Measurements from ENCODE around the gene PHIP. TPM values are rescaled to one million over a fixed set of nuclear protein-coding genes. Genes with fewer than 3 reads are reported as not detected.

Gene PHIP
- total RNA-seq, 4 donors from 2014 or later, result 12.1 to 34.5 (median 20.7) TPM

DNA sequence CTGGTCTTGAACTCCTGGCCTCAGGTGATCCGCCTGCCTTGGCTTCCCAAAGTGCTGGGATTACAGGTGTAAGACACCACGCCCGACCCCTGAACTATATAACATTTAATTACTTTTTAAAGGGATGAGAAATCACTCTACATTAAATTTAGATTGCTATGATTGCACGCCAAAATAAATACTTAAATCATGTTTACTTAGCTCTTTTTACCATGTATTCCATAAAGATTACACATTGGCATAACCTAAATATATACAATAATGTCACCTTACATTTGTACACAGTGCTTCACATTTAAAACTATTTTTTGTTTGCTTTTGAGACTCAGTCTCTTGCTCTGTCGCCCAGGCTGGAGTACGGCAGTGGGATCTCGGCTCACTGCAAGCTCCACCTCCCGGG lies 124.3 kb downstream of the PHIP start:
- in situ Hi-C loops (cut with MboI; ENCODE audit: low pct_ligation_motif_present in 1 of 4, low pct_unique_long_range_greater_than_20kb in 1 of 4, low sequenced_read_pairs in 3 of 4) (no loop called here), intact Hi-C loops (cut with DNase I; ENCODE audit: low total_unique reads) (no loop called here)
- Histone ChIP-seq H3K9me3 (peaks cover 4 to 6% of the 10 kb centered on the region in 2 donors), H3K27ac (no peak overlapping the region), H3K36me3 (peaks cover 0 to 90% (median 26%) of the 10 kb centered on the region in 4 donors), H3K4me3 (no peak overlapping the region), H3K4me1 (no peaks in the 10 kb centered on the region), H3K27me3 (no peaks in the 10 kb centered on the region)
- DNase-seq, result no peak
- WGBS, 2 donors (ENCODE audit: low coverage in 1 of 2), result 73 to 76% methylated on average over 6 to 8 of the region's 8 CpGs
- no peak for TF ChIP-seq EP300 (IDR thresholded peaks at IDR 0.05; ENCODE audit: low read depth)
- TF ChIP-seq, protein P1, sequence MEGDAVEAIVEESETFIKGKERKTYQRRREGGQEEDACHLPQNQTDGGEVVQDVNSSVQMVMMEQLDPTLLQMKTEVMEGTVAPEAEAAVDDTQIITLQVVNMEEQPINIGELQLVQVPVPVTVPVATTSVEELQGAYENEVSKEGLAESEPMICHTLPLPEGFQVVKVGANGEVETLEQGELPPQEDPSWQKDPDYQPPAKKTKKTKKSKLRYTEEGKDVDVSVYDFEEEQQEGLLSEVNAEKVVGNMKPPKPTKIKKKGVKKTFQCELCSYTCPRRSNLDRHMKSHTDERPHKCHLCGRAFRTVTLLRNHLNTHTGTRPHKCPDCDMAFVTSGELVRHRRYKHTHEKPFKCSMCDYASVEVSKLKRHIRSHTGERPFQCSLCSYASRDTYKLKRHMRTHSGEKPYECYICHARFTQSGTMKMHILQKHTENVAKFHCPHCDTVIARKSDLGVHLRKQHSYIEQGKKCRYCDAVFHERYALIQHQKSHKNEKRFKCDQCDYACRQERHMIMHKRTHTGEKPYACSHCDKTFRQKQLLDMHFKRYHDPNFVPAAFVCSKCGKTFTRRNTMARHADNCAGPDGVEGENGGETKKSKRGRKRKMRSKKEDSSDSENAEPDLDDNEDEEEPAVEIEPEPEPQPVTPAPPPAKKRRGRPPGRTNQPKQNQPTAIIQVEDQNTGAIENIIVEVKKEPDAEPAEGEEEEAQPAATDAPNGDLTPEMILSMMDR (IDR thresholded peaks at IDR 0.05), result no peak
- TF ChIP-seq POLR2A (IDR thresholded peaks at IDR 0.05), result no peak
- TF ChIP-seq POLR2AphosphoS5 (IDR thresholded peaks at IDR 0.05), result no peak

DNA sequence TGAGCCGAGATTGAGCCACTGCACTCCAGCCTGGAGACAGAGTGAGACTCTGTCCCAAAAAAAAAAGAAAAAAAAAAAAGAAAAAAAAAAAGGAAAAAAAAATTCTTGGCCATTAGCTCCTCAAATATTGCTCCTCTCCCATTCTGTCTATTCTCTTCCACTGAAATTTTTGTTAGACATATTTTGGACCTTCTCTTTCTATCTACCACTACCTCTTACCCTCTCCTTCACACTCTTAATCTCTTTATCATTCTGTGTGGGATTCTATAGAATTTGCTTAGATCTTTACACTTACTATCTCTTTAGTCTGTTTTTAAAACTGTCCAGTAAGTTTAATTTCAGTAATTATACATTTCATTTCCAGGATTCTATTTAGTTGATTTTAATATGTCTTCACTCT lies 125.7 kb downstream of the PHIP start:
- no peaks in the 10 kb centered on the region for H3K27me3 ChIP-seq
- no peaks in the 10 kb centered on the region for H3K4me1 ChIP-seq
- peaks cover 4 to 9% of the 10 kb centered on the region in 2 donors for H3K9me3 ChIP-seq
- no peak overlapping the region for H3K27ac ChIP-seq
- DNase-seq, result no peak
- WGBS, 2 donors (ENCODE audit: low coverage in 1 of 2), result 94 to 100% methylated on average over 1 of the region's 1 CpG
- in situ Hi-C loops (cut with MboI; ENCODE audit: low pct_ligation_motif_present in 1 of 4, low pct_unique_long_range_greater_than_20kb in 1 of 4, low sequenced_read_pairs in 3 of 4) (no loop called here), intact Hi-C loops (cut with DNase I; ENCODE audit: low total_unique reads) (no loop called here)
- no peak overlapping the region for H3K4me3 ChIP-seq
- peaks cover 0 to 92% (median 32%) of the 10 kb centered on the region in 4 donors for H3K36me3 ChIP-seq
- TF ChIP-seq, protein P1 (IDR thresholded peaks at IDR 0.05), result no peak
- TF ChIP-seq POLR2AphosphoS5 (IDR thresholded peaks at IDR 0.05) (no peak), EP300 (IDR thresholded peaks at IDR 0.05; ENCODE audit: low read depth) (no peak), POLR2A (IDR thresholded peaks at IDR 0.05) (no peak)

DNA sequence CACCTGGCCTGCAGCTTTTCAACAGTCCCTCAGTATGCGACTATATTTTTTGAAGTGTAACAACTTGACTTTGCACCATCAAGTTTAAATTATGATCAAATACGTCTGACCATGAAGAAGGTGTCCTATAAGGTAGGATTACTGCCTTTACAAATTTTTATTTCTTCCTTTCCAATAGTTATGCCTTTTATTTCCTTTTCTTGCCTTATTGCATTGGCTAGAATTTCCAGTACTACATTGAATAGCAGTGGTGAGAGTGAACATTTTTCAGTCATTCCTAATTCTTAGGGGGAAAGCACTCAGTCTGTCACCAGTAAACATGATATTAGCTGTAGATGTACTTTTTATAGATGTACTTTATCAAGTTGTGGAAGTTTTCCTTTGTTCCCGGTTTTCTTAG lies 129.3 kb downstream of the PHIP start:
- no peaks in the 10 kb centered on the region for H3K27me3 ChIP-seq
- no peak overlapping the region for H3K4me3 ChIP-seq
- peaks cover 0 to 95% (median 42%) of the 10 kb centered on the region in 4 donors for H3K36me3 ChIP-seq
- in situ Hi-C loops (cut with MboI; ENCODE audit: low pct_ligation_motif_present in 1 of 4, low pct_unique_long_range_greater_than_20kb in 1 of 4, low sequenced_read_pairs in 3 of 4) (no loop called here), intact Hi-C loops (cut with DNase I; ENCODE audit: low total_unique reads) (no loop called here)
- no peak overlapping the region for H3K27ac ChIP-seq
- peaks cover 4 to 9% of the 10 kb centered on the region in 2 donors for H3K9me3 ChIP-seq
- TF ChIP-seq POLR2A (IDR thresholded peaks at IDR 0.05), result no peak
- TF ChIP-seq, protein P1 (IDR thresholded peaks at IDR 0.05), result no peak
- no peak for TF ChIP-seq EP300 (IDR thresholded peaks at IDR 0.05; ENCODE audit: low read depth)
- no peak for TF ChIP-seq POLR2AphosphoS5 (IDR thresholded peaks at IDR 0.05)
- 93 to 99% methylated on average over 3 of the region's 3 CpGs for WGBS, 2 donors (ENCODE audit: low coverage in 1 of 2)
- no peak for DNase-seq
- no peaks in the 10 kb centered on the region for H3K4me1 ChIP-seq

DNA sequence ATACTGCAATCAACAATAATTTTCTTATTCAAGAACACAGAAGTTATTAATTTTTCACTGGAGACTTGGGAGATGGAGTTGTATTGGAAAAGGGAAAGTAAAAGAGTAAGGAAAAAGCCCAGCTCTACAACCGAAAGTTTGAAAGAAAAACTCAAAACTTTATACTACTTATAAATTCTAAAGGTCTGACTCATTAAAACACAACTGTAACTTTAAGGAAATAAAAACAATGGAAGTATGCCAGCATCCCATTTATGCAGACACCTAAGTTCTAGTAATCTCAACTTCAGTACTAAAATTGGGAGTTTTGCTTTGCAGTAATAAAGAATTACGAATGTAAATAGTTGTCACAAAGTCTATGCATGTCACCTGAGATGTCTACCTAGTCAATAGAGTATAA lies 130.1 kb downstream of the PHIP start:
- H3K9me3 ChIP-seq, result peaks cover 4 to 9% of the 10 kb centered on the region in 2 donors
- H3K36me3 ChIP-seq, result peaks cover 0 to 92% (median 41%) of the 10 kb centered on the region in 4 donors
- no peak overlapping the region for H3K27ac ChIP-seq
- no peak for DNase-seq
- TF ChIP-seq POLR2A (IDR thresholded peaks at IDR 0.05) (no peak), POLR2AphosphoS5 (IDR thresholded peaks at IDR 0.05) (no peak), EP300 (IDR thresholded peaks at IDR 0.05; ENCODE audit: low read depth) (no peak)
- TF ChIP-seq, protein P1 (IDR thresholded peaks at IDR 0.05), result no peak
- in situ Hi-C loops (cut with MboI; ENCODE audit: low pct_ligation_motif_present in 1 of 4, low pct_unique_long_range_greater_than_20kb in 1 of 4, low sequenced_read_pairs in 3 of 4) (no loop called here), intact Hi-C loops (cut with DNase I; ENCODE audit: low total_unique reads) (no loop called here)
- WGBS, 2 donors (ENCODE audit: low coverage in 1 of 2), result 75 to 85% methylated on average over 2 of the region's 2 CpGs
- H3K27me3 ChIP-seq, result no peaks in the 10 kb centered on the region
- H3K4me1 ChIP-seq, result no peaks in the 10 kb centered on the region
- H3K4me3 ChIP-seq, result no peak overlapping the region
